Karpas-422 (cell line): ENCODE measurements around the gene SPINK6. TPM values are rescaled to one million over a fixed set of nuclear protein-coding genes. Genes with fewer than 3 reads are reported as not detected.

ENCODE experiments used
- DNase-seq: peaks from one replicate; pipeline ENCODE4 v3.0.0-alpha.2; 2015
- H2AFZ ChIP-seq: fragments of 200-600 bp; sonication (generic); 2 replicates; pipeline ENCODE4 v1.6.1; 2014; ENCODE audit warnings: antibody characterized with exemption, low read length, mixed read lengths
- H3K27ac ChIP-seq: fragments of 200-600 bp; sonication (generic); 2 replicates; pipeline ENCODE4 v1.5.1; 2014; ENCODE audit warnings: mild to moderate bottlenecking, low read length, moderate library complexity
- H3K27me3 ChIP-seq: fragments of 200-600 bp; sonication (generic); 2 replicates; pipeline ENCODE4 v1.6.1; 2014; ENCODE audit warnings: low read length, mixed read lengths
- H3K36me3 ChIP-seq: fragments of 200-600 bp; sonication (generic); 2 replicates; pipeline ENCODE4 v1.6.1; 2014; ENCODE audit warnings: low read length, mixed read lengths; ENCODE audit not compliant: insufficient read depth
- H3K4me1 ChIP-seq: fragments of 200-600 bp; sonication (generic); 2 replicates; pipeline ENCODE4 v1.6.1; 2014; ENCODE audit warnings: mild to moderate bottlenecking, low read length, mixed read lengths
- H3K4me2 ChIP-seq: fragments of 200-600 bp; sonication (generic); 2 replicates; pipeline ENCODE4 v1.6.1; 2014; ENCODE audit warnings: low read length, low read depth, mild to moderate bottlenecking; ENCODE audit not compliant: poor library complexity, severe bottlenecking
- H3K4me3 ChIP-seq: fragments of 200-600 bp; sonication (generic); 2 replicates; pipeline ENCODE4 v1.5.1; 2014; ENCODE audit warnings: mild to moderate bottlenecking, antibody characterized with exemption, low read length, mixed read lengths
- H3K79me2 ChIP-seq: fragments of 200-600 bp; sonication (generic); 2 replicates; pipeline ENCODE4 v1.6.1; 2014; ENCODE audit warnings: mild to moderate bottlenecking, low read length, mixed read lengths
- H3K9ac ChIP-seq: fragments of 200-600 bp; sonication (generic); 2 replicates; pipeline ENCODE4 v1.6.0; 2014; ENCODE audit warnings: low read length
- H3K9me2 ChIP-seq: fragments of 200-600 bp; sonication (generic), shearing (Covaris generic); replicated peaks from 2 replicates; pipeline ENCODE4 v1.6.0; 2014; ENCODE audit warnings: mild to moderate bottlenecking, low read length, moderate library complexity; ENCODE audit not compliant: insufficient read depth
- H3K9me3 ChIP-seq: fragments of 300-700, 200-600 bp; sonication (generic); 2 replicates; pipeline ENCODE4 v1.6.1; 2014; ENCODE audit warnings: low read length, mixed read lengths
- H4K20me1 ChIP-seq: fragments of 200-600 bp; sonication (generic); 2 replicates; pipeline ENCODE4 v1.6.1; 2014; ENCODE audit warnings: mild to moderate bottlenecking, antibody characterized with exemption, low read length, low read depth; ENCODE audit not compliant: insufficient read depth
- total RNA-seq: library from RNA; depleted of rRNA; stranded (reverse); fragments of >200 nt; shearing (Covaris generic); gene quantifications from 2 replicates; pipeline ENCODE4 v1.2.3, GENCODE V29; 2014; ENCODE audit warnings: low replicate concordance

The SPINK6 gene
- total RNA-seq, 1 experiment from 2014 or later: not detected

DNA sequence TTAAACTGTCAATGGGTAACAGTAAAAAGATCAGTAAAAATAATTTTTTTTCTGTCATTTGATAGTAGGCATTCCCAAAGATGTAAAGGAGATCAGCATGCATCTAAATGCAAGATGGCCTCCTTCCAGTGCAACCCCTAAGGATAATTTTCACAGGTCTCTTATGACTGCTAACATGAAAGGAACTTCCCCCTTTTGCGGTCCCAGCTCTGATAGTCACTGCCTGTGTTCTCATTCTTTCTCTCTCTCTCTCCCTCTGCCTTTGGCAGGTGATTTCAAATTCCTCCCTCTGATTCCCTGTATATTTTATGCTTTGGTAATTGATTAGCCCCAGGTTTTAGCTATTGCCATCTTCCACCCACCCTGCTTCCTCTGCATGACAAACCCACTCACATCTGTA lies 25.6 kb upstream of the SPINK6 start:
- no peaks in the 10 kb centered on the region for H3K79me2 ChIP-seq
- H3K36me3 ChIP-seq: no peaks in the 10 kb centered on the region
- H4K20me1 ChIP-seq: no peaks in the 10 kb centered on the region
- no peaks in the 10 kb centered on the region for H3K9me2 ChIP-seq
- H3K9ac ChIP-seq: no peak overlapping the region
- H3K4me3 ChIP-seq: no peak overlapping the region
- DNase-seq: no peak
- H3K27me3 ChIP-seq: no peaks in the 10 kb centered on the region
- H3K4me1 ChIP-seq: no peaks in the 10 kb centered on the region
- no peak overlapping the region for H3K4me2 ChIP-seq
- no peak overlapping the region for H3K27ac ChIP-seq
- no peaks in the 10 kb centered on the region for H3K9me3 ChIP-seq
- no peak overlapping the region for H2AFZ ChIP-seq

DNA sequence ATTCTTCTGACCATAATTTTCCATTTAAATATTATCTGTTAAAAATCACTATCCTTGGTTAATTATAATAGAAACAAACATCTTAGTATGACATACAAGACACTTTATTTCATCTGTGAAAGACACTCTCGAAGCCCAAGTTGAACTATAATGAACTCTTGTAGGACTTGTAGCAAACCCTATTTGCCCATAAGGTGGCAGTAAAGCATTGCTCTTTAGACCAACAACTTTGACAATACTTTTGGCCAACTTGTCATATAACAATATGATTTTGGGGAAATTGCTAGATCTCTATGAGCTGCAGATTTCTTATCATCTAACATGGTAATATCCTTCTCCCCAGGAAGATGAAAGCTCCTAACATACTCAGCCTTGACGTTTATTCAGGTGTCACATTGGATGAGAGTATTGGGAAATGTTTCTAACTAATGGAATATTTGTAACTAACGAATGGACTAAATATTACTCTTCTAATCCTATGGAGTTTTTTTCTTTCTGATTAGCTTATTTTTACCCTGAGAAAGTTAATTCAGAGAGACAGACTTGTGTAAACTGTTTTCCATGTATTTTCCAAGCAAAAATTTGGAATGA lies 23.5 kb upstream of the SPINK6 start:
- peak; percentile 83 for DNase-seq
- Histone ChIP-seq H3K4me1 (no peaks in the 10 kb centered on the region), H3K9me3 (no peaks in the 10 kb centered on the region), H3K27me3 (no peaks in the 10 kb centered on the region), H4K20me1 (no peaks in the 10 kb centered on the region), H3K4me2 (no peak overlapping the region), H2AFZ (no peak overlapping the region), H3K9me2 (no peaks in the 10 kb centered on the region), H3K9ac (no peak overlapping the region), H3K36me3 (no peaks in the 10 kb centered on the region), H3K79me2 (no peaks in the 10 kb centered on the region), H3K4me3 (no peak overlapping the region), H3K27ac (no peak overlapping the region)

DNA sequence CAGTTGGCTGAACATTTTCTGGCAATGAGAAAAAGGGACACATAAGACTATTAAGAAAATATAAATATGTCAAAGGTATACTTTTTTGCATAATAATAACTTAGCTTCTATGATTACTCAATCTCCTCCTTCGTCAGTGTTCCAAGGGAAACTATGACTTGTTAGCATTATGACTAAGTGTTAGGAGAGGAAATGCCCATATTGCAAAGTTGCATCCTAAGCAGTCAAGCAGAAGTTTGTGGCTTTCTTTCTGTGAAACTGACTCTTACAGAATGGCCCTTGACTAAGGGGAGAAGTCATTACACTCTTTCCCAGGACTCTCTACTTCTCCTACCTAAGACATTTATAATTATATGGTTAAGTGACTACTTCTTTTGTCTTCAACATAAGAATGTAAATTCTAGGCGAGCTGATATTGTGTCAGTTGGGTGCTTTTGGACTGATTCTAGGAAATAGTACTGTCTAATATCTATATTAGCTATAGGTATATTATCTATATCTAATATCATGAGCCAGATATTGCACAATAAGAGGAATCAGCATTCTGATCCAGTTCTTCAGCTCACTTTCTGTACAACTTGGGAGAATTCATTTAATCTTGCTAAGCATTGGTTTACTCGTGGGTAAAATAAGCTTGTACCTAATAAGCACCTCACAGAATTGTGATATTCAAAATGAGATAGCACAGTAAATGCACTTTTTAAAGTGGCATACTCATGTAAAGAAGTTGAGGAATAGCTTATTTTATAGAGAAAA lies 16.4 kb upstream of the SPINK6 start:
- no peaks in the 10 kb centered on the region for H3K79me2 ChIP-seq
- H3K9me2 ChIP-seq: no peaks in the 10 kb centered on the region
- H3K27ac ChIP-seq: no peak overlapping the region
- H4K20me1 ChIP-seq: no peaks in the 10 kb centered on the region
- no peak overlapping the region for H3K4me3 ChIP-seq
- no peaks in the 10 kb centered on the region for H3K27me3 ChIP-seq
- DNase-seq: no peak
- H3K9me3 ChIP-seq: no peaks in the 10 kb centered on the region
- no peak overlapping the region for H3K9ac ChIP-seq
- H2AFZ ChIP-seq: no peak overlapping the region
- H3K4me2 ChIP-seq: no peak overlapping the region
- H3K4me1 ChIP-seq: no peaks in the 10 kb centered on the region
- H3K36me3 ChIP-seq: no peaks in the 10 kb centered on the region

DNA sequence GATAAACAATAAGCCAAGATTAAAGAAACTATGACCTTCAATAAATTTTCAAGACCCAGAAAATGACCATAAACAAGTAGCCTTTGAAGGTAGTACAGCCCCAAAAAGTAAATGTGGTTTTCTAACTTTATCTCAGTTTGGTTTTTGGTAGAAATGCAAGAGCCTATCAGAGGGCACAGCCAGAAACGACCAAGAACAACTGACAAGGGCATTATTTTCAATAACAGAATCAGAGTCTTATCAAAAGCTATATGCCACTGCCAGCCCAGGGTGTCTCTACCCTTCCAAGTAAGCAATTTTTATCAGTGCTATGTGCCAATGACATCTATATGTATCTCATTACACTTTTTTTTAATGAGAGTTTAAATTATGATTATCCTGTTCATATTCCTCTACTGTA lies 11.8 kb upstream of the SPINK6 start:
- Histone ChIP-seq H3K36me3 (no peaks in the 10 kb centered on the region), H3K79me2 (no peaks in the 10 kb centered on the region), H3K4me3 (no peak overlapping the region), H2AFZ (no peak overlapping the region), H4K20me1 (no peaks in the 10 kb centered on the region), H3K9me3 (no peaks in the 10 kb centered on the region), H3K27ac (no peak overlapping the region), H3K27me3 (no peaks in the 10 kb centered on the region), H3K4me1 (no peaks in the 10 kb centered on the region), H3K9me2 (no peaks in the 10 kb centered on the region), H3K4me2 (no peak overlapping the region), H3K9ac (no peak overlapping the region)
- no peak for DNase-seq

DNA sequence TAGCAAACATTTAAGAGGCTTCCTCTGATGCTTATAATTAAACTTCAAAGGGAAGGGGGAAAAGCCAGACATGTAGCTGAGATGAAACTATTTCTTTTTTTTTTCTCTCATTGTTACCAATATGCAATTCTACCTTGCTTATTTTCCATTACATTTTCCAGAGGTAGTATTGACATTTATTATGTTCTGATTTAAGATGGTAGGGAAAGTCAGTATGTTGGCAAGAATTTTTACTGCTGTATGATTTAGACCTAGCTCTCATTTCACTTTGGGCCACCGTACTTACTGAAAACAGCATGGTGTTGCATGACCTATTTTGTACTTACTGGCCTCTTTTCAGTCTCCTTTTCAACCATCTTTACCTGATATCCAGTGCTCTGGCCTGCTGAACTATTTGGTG lies 9.6 kb upstream of the SPINK6 start:
- Histone ChIP-seq H4K20me1 (no peaks in the 10 kb centered on the region), H3K9ac (no peak overlapping the region), H3K4me3 (no peak overlapping the region), H3K4me1 (no peaks in the 10 kb centered on the region), H2AFZ (no peak overlapping the region), H3K36me3 (no peaks in the 10 kb centered on the region), H3K4me2 (no peak overlapping the region), H3K79me2 (no peaks in the 10 kb centered on the region), H3K9me2 (no peaks in the 10 kb centered on the region), H3K9me3 (no peaks in the 10 kb centered on the region), H3K27me3 (no peaks in the 10 kb centered on the region), H3K27ac (no peak overlapping the region)
- DNase-seq: no peak

DNA sequence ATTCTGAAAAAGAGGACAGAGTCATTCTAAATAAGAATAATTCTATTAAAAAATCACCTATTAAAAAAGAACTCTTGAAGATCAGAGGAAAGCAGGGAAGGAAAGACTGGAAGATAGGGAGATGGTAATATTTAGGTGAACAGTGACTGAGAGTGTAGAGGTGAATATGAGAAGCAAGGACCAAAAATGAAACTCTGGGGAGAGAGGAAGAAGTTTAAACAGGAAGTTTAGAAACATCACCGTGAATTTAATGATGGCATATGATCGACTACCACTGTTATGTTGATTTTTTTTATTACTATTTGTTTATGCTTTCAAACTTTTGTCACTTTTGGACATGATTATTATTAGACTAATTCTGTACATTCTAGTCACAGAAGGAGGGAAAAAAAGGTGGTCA lies 1.7 kb upstream of the SPINK6 start:
- DNase-seq: no peak
- H3K9me3 ChIP-seq: no peaks in the 10 kb centered on the region
- H3K79me2 ChIP-seq: no peaks in the 10 kb centered on the region
- H3K9ac ChIP-seq: no peak overlapping the region
- 0 out of 2 replicates have a peak overlapping the region, but pooled peaks have one; percentile 19 for H3K4me3 ChIP-seq
- H3K36me3 ChIP-seq: no peaks in the 10 kb centered on the region
- peak overlapping the region; percentile 38; the same call in 1 of the 2 replicates for H2AFZ ChIP-seq
- no peaks in the 10 kb centered on the region for H3K9me2 ChIP-seq
- H3K27me3 ChIP-seq: no peaks in the 10 kb centered on the region
- H3K4me2 ChIP-seq: peak overlapping the region; percentile 33
- H3K4me1 ChIP-seq: no peaks in the 10 kb centered on the region; the same call in 1 of the 2 replicates
- H3K27ac ChIP-seq: no peak overlapping the region
- no peaks in the 10 kb centered on the region for H4K20me1 ChIP-seq

DNA sequence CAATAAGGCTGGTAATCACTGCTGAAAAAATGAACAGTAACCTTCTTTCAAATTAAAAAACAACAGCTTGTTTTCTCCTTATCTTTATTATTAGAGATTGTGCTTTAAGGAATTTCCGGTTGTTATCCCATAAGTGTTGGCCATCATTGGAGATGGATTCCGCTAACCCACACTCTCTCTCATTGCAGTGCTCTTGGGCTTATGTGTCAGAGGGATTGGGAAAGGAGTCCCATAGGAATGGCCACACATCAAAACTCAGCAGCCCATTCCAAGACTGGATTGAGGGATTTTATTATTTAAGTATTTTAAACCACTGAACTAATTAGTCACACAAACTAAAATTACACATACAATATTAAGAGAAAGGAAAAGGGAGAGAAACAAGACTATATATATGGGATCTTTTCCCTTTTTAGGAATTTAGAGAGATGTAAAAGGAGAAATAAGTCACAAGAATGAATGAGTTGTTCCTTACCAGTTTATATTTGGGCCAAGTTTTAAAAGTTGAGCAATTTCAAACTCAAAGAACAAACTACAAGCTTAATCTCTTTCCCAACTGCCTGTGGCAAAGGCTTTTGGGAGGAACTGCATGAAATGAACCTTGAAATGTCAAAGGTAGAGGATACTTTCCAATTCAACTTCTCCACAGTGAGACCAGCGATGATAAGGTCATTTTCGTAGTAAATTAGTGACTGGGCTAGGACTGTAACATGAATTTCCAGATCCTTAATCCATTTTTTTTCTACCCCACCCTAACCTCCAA lies 2.4 kb downstream of the SPINK6 start:
- Histone ChIP-seq H4K20me1 (no peaks in the 10 kb centered on the region), H3K4me1 (no peaks in the 10 kb centered on the region; the same call in 1 of the 2 replicates), H3K36me3 (no peaks in the 10 kb centered on the region), H3K79me2 (no peaks in the 10 kb centered on the region), H3K9me3 (no peaks in the 10 kb centered on the region), H3K27ac (no peak overlapping the region), H2AFZ (no peak overlapping the region), H3K4me2 (no peak overlapping the region), H3K27me3 (no peaks in the 10 kb centered on the region), H3K4me3 (no peak overlapping the region), H3K9me2 (no peaks in the 10 kb centered on the region), H3K9ac (no peak overlapping the region)
- DNase-seq: no peak

DNA sequence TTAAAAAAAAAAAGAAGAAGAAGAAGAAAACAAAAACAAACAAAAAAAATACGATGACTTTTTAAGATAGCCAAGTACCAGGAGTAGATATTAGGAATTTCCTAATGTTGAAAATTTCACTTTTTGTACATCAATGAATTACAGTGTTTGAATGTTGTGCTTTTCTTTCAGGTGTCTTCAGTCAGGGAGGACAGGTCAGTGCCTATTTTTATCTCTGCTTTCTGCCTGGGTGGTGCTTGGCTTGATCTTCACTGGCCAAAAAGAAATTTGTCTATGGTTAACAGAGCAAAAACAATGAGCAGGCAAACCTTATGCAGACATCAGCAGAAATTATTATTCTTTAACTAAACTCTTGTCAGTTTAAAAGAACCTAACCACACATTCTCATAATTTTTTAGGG lies 3.0 kb downstream of the SPINK6 start:
- H4K20me1 ChIP-seq: no peaks in the 10 kb centered on the region
- no peak overlapping the region for H3K9ac ChIP-seq
- H3K4me1 ChIP-seq: no peaks in the 10 kb centered on the region; the same call in 1 of the 2 replicates
- no peaks in the 10 kb centered on the region for H3K36me3 ChIP-seq
- H3K9me2 ChIP-seq: no peaks in the 10 kb centered on the region
- H3K9me3 ChIP-seq: no peaks in the 10 kb centered on the region
- H3K4me2 ChIP-seq: no peak overlapping the region
- no peaks in the 10 kb centered on the region for H3K79me2 ChIP-seq
- no peaks in the 10 kb centered on the region for H3K27me3 ChIP-seq
- H2AFZ ChIP-seq: no peak overlapping the region
- H3K27ac ChIP-seq: no peak overlapping the region
- DNase-seq: no peak
- H3K4me3 ChIP-seq: no peak overlapping the region
